GM15510 (cell line): ENCODE data around the gene ZNF883.
A peak's percentile ranks its signal among the peaks of the same experiment; 100 is the strongest.

Experiments used
- POLR2A ChIP-seq: IDR thresholded peaks from 3 replicates; pipeline ENCODE4 v1.6.1; 2011; ENCODE audit warnings: borderline replicate concordance; ENCODE audit not compliant: insufficient read length; ENCODE audit errors: extremely low read depth

Gene ZNF883

DNA sequence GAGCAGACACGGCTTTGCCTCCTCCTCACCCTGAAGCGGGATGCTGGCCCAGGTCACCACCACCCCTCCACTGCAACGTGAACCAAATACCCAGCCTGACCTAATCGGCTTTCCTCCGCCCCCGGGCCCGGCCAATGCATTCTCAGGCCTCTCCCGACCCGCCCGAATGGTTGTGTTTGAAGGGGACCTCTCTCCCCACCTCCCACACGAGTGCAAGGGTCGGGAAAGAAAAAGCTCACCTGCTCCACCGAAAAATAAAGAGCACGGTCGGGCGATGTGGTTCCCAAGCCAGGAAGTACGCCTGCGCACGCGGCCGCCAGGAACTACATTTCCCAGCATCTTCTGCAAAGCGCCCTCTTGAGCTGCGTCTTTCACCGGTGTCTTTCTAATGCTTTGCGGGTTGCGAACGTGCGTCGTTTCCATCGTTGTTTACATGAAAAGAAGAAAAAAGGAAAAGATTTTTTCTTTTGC lies at the start of gene ZNF883:
TSS of gene ZNF883 (minus strand) at position 282 of the 471 bp plus-strand sequence.
- no peak for TF ChIP-seq POLR2A

DNA sequence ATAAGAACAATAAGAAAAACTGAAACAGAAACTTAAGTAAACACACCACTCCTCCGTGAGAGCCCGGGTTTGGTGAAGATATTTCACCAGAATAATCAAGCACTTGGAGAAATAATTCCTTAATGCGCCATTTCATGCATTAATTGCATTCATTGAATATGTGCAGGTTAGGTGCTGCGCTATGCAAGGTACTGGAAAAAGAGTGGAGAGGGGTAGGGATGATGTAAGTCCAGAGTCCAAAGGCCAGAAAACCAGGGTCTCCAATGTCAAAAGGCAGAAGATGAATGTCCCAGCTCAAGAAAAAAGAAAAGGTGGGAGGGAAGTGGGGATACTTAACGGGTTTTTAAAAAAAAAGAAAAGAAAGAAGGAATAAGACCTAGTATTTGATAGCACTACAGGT lies 45.2 kb upstream of the ZNF883 start:
- TF ChIP-seq POLR2A, result no peak

DNA sequence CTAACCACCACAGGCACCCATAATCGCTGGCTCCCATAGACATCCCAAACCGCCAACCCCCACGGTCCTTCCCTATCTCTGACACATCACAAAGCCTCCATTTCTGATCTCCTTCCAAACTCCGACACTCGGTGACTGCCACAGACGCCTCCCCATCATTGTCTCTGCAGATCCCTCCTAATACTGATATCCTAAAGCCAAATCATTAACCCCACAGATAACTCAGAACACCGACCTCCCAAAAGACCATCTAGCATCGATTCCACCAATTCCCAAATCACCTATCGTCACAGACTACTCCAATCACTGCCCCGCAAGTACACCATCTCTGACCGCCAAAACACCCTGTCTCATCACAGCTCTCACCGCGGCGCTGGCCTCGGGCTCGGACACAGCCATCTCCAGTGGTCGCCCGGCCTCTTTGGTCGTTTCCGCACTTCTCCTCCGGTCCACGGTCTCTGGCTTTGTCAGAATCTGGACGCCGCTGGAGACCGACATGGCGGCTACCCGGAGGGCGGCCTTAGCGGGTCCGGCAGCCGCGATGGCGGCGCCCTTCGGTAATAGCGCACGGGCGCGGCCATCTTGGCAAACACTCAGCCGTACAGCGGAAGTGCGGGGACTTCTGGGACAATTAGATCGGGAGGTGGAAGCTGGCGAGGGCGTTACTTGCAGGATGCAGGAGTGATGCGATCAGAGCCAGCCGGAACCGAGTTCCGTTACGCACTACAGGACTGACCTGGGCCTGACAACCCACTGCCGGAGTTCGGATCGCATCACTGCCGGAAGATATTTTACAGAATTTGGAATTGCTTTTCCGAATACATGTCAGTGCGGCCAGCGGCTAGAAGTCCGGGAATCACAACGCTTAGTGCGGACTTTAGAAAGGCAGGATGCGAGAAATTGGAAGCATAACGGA lies 44.5 kb upstream of the ZNF883 start, which contains the start of gene ZFP37:
TSS of gene ZFP37 (minus strand) at position 534 of the 916 bp plus-strand sequence. CDS start at position 498, 36 bp downstream.
- TF ChIP-seq POLR2A, result peak; percentile 59

DNA sequence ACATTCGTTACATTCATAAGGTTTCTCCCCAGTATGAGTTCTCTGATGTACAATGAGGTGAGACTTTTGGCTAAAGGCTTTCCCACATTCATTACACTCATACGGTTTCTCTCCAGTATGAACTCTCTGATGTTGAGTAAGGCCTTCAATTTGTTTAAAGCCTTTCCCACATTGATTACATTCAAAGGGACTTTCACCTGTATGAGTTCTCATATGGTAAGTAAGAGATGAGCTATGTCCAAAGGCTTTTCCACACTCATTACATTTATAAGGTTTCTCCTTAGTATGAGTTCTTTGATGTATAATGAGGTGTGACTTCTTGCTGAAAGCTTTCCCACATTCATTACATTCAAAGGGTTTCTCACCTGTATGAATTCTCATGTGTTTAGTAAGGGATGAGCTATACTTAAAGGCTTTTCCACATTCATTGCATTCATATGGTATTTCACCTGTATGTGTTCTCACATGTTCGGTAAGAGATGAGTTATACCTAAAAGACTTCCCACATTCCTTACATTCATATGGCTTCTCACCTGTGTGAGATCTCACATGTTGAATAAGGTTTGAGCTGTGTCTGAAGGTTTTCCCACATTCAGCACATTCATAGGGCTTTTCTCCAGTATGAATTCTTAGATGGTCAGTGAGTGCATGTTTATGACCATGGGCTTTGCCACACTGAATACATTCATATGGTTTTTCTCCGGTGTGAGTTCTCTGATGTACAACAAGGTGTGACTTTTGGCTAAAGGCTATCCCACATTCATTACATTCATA lies 31.1 kb upstream of the ZNF883 start:
- TF ChIP-seq POLR2A, result no peak

DNA sequence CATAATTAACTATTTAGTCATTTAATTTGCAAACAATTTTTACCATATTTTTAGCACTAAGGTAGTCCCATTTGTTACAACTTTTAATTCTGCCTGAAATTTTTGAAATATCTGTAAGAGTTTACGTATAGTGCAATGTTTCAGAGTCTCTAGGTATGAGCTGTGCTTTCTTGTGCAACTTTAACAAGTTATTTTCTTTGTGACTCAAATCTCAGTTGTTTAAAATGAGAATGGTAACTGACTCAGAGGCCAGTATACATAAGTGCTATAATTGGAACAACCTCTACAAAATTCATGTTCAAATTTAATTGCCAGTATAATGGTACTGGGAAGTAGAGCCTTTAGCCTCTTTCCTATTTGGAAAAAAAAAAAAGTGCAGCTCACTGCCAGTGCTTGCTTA lies 14.2 kb upstream of the ZNF883 start:
- no peak for TF ChIP-seq POLR2A

DNA sequence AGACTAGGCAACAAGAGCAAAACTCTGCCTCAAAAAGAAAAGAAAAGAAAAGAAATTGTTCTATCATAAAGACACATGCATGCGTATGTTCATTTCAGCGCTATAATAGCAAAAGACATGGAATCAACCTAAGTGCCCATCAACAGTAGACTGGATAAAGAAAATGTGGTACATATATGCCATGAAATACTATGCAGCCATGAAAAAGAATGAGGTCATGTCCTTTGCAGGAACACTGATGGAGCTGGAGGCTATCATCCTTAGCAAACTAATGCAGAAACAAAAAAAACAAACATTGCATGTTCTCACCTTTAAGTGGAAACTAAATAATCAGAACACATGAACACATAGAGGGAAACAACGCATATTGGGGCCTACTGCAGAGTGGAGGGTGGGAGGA lies 6.3 kb upstream of the ZNF883 start:
- TF ChIP-seq POLR2A, result no peak

DNA sequence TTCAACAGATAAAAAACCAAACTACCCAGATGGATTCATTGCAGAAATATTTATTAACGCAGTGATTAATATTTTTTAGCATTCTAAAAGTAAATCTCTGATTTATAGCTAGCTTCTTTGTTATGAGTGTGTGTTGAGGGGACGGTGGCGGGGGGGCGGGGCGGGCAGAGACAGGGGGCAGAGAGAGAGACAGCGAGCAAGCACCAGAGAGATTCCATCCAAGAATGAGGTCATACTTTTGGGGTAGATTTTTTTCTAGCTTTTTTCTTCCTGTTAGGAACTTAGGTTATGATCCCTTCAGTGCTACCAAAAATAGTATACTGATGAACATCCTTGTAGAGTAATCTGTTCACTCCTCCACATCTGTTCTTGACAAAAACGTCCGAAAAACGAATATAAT lies 500 bp upstream of the ZNF883 start:
- no peak for TF ChIP-seq POLR2A

DNA sequence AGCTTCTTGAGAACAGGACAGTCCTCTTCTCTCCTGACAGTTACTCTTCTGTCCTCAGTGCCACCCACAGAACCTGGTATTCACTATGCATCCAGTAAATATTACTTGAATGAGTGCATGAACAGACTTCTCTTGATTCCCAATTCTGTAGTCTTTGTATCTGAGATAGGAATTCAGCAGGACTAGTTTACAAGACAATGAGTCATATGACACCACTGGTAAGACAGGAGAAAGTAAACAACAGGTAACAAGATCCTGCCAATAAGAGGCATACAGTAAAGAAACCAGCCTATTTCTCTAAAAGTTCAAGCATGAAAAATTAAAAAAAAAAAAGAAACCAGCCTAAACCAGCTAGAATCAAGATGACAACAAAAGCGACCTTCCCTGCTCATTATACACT lies 6.2 kb downstream of the ZNF883 start:
- no peak for TF ChIP-seq POLR2A

DNA sequence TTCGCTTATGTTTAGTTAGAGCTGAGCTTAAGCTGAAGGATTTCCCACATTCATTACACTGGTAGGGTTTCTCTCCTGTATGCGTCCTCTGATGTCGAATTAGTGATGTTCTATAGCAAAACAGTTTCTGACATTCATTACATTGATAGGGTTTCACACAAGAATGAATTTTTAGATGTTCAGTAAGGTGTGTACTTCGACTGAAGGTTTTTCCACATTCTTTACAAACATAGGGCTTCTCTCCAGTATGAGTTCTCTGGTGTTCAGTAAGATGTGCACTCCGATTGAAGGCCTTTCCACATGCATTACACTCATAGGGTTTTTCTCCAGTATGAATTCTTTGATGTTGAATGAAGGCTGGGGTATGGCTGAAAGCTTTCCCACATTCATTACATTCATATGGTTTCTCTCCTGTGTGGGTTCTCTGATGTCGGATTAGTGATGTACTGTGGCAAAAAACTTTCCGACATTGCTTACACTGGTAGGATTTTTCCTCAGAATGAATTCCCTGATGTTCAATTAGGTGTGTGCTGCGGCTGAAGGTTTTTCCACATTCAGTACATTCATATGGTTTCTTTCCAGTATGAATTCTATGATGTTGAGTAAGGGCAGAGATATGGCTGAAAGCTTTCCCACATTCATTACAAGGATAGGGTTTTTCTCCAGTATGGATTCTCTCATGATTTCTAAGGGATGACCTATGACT lies 14.6 kb downstream of the ZNF883 start:
- no peak for TF ChIP-seq POLR2A

DNA sequence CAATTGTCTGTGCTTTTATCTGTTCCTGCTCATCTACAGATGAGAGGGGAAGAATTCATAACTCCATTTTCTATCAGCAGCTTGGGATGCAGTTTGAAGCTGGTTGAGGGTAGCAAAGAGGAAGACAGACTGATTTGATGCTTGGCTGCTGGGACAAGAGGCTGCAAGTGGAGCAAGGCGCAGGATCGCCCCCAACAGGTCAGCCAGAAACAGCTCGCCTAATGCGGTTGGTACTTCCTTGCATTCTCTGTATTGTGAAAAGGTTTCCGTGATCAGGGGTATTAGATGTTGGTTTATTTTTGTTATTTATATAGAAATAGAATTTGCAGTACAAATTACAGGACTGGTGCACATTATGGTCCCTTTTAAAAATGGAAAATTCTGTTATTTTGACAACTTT lies 40.6 kb downstream of the ZNF883 start:
- TF ChIP-seq POLR2A, result no peak

DNA sequence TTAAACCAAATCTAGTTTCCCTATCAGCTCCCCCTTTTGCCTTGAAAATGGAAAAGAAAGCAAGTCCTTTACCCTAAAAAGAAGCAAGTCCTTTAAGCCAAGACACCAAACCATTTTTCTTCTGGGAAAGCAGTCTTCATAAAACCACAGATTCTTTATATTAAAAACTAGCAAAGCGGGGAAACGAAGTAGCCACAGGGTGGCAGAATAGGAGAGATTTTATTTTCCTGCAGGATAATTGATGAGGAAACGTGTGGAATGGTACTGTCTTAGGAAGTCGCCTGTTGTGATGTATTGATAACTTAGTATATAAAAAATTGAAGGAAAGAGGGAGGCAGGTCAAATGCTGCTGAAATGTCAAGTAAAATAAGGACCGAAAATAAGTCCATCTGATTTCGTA lies 41.1 kb downstream of the ZNF883 start:
- TF ChIP-seq POLR2A, result no peak

DNA sequence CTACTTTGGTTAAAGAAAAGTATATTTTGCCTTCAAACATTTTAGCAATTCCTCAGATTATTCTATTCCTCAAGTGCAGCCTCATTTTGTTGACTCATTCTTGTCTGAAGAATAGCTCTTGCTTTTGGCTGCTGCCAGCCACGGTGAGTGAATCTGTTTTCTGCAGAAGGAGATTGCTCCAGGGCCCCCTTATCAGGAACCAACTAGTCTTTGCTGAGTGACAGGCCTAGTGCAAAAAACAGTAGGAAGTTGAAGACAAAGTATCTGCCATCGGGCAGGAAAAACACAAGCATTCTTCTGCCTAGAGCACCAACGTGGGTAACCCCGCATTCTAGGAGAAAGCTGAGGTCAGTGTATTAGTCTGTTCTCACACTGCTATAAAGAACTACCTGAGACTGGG lies 42.3 kb downstream of the ZNF883 start:
- TF ChIP-seq POLR2A, result no peak

DNA sequence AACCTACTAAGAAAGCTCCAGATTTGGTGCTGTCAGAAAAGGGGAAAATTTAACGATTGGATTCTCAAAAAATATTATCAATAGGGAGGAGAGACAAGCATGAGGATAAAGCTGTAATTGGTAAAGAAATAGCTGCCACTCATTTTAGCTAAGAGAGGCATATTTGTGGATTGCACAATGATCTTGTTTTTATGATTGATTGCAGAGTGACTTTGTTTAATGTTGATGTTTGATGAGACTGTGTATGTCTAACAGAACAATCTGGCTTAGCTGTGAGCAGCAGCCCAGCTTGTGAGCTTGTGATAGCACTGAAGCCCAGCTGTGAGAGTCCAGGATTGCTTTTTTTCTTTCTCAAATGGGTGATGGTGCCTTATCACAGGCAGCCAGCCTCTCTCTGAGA lies 56.4 kb downstream of the ZNF883 start:
- TF ChIP-seq POLR2A, result no peak

DNA sequence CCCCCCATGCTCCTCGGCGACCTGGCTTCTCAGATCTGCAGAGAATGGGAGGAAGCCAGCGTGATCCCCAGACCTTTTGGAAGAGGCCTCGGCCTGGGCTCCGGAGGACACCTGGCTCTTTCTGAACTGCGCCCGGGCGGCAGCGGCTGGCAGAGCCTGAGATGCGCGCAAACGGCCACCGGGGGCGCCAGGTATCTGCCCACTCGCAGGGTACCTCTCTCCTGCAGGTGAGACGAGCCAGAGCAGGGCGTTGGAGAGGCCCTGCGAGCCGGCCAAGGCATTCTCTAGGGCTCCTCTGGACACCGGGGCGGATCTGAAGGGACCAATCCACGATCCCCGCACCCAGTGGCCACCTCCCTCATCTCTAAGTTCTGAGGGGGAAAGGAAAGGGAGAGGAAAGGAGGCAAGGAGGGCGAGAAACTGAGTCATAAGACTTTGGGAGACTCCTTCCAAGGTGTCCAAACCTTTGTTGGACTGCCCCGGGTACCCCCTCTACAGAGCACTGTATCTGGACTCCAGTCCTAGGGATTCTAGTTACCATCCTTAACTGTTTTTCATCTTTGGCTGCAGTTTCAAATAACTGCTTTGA lies 66.3 kb downstream of the ZNF883 start:
- TF ChIP-seq POLR2A, result no peak
